Gastrocnemius medialis (tissue), 4 donors: Measurements from ENCODE around the gene AFP.

ENCODE experiments used
- POLR2A ChIP-seq, 2 donors: fragments of 450-650 bp; IDR thresholded peaks; one replicate each; pipeline ENCODE4 v1.6.1; 2017; ENCODE audit warnings: antibody characterized with exemption in 2 of 2, mild to moderate bottlenecking in 2 of 2, moderate library complexity in 2 of 2
- TF ChIP-seq, protein P1 (sequence below), 5 experiments: fragments of 450-650 bp in 3 of 5; fragments of 200-600 bp in 2 of 5; sonication (generic) in 2 of 5; IDR thresholded peaks in 4 of 5; conservative IDR thresholded peaks in 1 of 5; 1 replicate in 4 of 5; 2 replicates in 1 of 5; pipeline ENCODE4 v1.5.1; 2016 to 2019; ENCODE audit warnings: antibody characterized with exemption in 5 of 5, mild to moderate bottlenecking in 3 of 5, moderate library complexity in 3 of 5

DNA sequence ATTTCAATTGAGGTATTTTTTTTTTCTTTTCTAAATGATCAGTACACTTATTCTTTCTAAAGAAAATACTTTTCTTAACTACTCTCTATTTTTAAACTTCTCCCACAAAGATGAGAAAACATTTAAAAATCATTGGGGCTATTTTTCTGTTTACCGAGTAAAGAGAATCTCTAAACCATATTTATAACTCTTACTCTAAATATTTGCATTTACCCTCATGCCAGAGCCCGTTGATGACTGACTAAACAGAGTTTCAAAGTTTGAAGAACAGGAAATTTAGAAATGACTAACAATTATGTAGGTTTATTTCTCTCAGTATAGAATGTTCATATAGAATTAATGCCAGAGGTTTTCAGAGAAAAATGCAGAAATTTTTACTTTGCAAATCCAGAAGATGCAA lies 34.6 kb upstream of the AFP start:
- TF ChIP-seq, protein P1, sequence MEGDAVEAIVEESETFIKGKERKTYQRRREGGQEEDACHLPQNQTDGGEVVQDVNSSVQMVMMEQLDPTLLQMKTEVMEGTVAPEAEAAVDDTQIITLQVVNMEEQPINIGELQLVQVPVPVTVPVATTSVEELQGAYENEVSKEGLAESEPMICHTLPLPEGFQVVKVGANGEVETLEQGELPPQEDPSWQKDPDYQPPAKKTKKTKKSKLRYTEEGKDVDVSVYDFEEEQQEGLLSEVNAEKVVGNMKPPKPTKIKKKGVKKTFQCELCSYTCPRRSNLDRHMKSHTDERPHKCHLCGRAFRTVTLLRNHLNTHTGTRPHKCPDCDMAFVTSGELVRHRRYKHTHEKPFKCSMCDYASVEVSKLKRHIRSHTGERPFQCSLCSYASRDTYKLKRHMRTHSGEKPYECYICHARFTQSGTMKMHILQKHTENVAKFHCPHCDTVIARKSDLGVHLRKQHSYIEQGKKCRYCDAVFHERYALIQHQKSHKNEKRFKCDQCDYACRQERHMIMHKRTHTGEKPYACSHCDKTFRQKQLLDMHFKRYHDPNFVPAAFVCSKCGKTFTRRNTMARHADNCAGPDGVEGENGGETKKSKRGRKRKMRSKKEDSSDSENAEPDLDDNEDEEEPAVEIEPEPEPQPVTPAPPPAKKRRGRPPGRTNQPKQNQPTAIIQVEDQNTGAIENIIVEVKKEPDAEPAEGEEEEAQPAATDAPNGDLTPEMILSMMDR (IDR thresholded peaks at IDR 0.05 in 4 of 5, conservative IDR thresholded peaks at IDR 0.05 in 1 of 5): no peak
- TF ChIP-seq POLR2A (IDR thresholded peaks at IDR 0.05): no peak
